Esophagus muscularis mucosa (tissue), 4 donors: ENCODE measurements around the gene EYA2. TPM values are rescaled to one million over a fixed set of nuclear protein-coding genes. Genes with fewer than 3 reads are reported as not detected.

Source experiments
- DNase-seq: peaks from one replicate; pipeline ENCODE4 v3.0.0-alpha.2; 2017; ENCODE audit errors: extremely low spot score
- H3K27ac ChIP-seq, 4 donors: fragments of 200-600 bp; sonication (generic); replicated peaks in 1 of 4; 1 replicate in 3 of 4; 2 replicates in 1 of 4; pipeline ENCODE4 v1.5.1; 2016 to 2019; ENCODE audit warnings: mild to moderate bottlenecking in 1 of 4
- H3K27me3 ChIP-seq, 4 donors: fragments of 200-600 bp; sonication (generic); one replicate each; pipeline versions ENCODE4 v1.5.1 to v1.6.0; 2016 to 2019
- H3K36me3 ChIP-seq, 4 donors: fragments of 200-600 bp; sonication (generic); one replicate each; pipeline ENCODE4 v1.5.1; 2016 to 2019
- H3K4me1 ChIP-seq, 4 donors: fragments of 200-600 bp; sonication (generic); one replicate each; pipeline ENCODE4 v1.5.1; 2016 to 2019
- H3K4me3 ChIP-seq, 4 donors: fragments of 200-600 bp; sonication (generic); 1 replicate in 2 of 4; 2 replicates in 2 of 4; pipeline ENCODE4 v1.5.1; 2016 to 2019; ENCODE audit warnings: mild to moderate bottlenecking in 4 of 4, moderate library complexity in 1 of 4
- H3K9me3 ChIP-seq, 4 donors: fragments of 200-600 bp; sonication (generic); 1 replicate in 3 of 4; 2 replicates in 1 of 4; pipeline ENCODE4 v1.5.1; 2016 to 2019
- EP300 ChIP-seq: sonication (generic); formaldehyde crosslinking; IDR thresholded peaks from one replicate; pipeline ENCODE4 v1.6.1; 2017; ENCODE audit warnings: antibody characterized with exemption
- POLR2A ChIP-seq: fragments of 450-650 bp; IDR thresholded peaks from one replicate; pipeline ENCODE4 v1.6.1; 2017; ENCODE audit warnings: antibody characterized with exemption, moderate library complexity, mild to moderate bottlenecking, low read depth
- POLR2AphosphoS5 ChIP-seq, 2 donors: sonication (generic); formaldehyde crosslinking; IDR thresholded peaks; one replicate each; pipeline ENCODE4 v1.6.1; 2017; ENCODE audit warnings: antibody characterized with exemption in 2 of 2
- WGBS: methylation state at CpG from one replicate; pipeline ENCODE4 v1.1.5; 2018; 5-methylcytosine and 5-hydroxymethylcytosine counted together
- intact Hi-C: fragments of 100-400 bp; cut with DNase I; formaldehyde crosslinking; loops from one replicate; pipeline ENCODE4 v1.15.1; 2023
- total RNA-seq, 4 donors: library from RNA; depleted of rRNA; stranded (reverse); fragments of >200 nt; gene quantifications; one replicate each; pipeline versions ENCODE4 v1.1.0 to v1.2.1, GENCODE V29; 2016
- TF ChIP-seq, protein P1 (sequence below), 3 experiments: fragments of 200-600 bp in 2 of 3; fragments of 450-650 bp in 1 of 3; sonication (generic) in 2 of 3; IDR thresholded peaks; one replicate each; pipeline ENCODE4 v1.5.1; 2017 to 2019; ENCODE audit warnings: antibody characterized with exemption in 3 of 3, mild to moderate bottlenecking in 2 of 3, moderate library complexity in 1 of 3

Gene EYA2
- total RNA-seq, 4 donors from 2014 or later: 1.2 to 5.9 (median 4.2) TPM

DNA sequence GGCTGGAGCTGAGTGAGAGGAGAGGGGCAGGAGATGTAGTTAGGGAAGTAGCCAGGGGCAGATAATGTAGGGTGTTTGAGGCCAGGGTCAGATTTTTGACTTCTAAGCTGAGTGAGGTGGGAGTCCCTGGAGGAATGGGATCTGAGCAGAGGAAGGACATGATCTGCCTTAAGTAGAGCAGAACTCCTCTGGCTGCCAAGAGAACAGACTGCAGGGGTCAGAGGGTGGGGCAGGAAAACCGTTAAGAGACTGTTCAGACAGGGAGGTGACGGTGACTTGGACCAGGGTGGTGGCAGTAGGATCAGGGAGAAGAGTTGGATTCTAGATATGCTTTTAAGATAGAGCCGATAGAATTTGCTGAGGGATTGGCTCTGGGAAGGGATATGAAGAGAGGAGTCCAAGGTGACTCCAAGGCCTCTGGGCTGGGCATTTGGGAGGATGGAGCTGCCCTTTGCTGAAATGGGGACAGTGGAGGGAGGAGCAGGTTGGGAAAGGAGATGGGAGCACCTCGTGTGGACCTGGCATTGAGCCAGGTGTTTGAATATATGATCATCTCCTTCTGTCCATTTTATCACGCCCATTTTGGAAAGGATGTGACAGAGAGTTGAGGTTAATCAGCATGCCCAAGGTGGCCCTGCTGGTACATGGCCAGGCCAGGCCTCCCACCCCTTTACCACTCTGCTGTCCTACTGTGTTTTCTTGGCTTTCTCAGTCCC lies 18.8 kb downstream of the EYA2 start:
- H3K4me3 ChIP-seq: no peak overlapping the region
- peaks cover 0 to 9% (median 4%) of the 10 kb centered on the region in 4 donors for H3K4me1 ChIP-seq
- no peaks in the 10 kb centered on the region for H3K36me3 ChIP-seq
- TF ChIP-seq EP300: no peak
- no peak for TF ChIP-seq POLR2A
- TF ChIP-seq POLR2AphosphoS5 (IDR thresholded peaks at IDR 0.05): no peak
- TF ChIP-seq, protein P1, sequence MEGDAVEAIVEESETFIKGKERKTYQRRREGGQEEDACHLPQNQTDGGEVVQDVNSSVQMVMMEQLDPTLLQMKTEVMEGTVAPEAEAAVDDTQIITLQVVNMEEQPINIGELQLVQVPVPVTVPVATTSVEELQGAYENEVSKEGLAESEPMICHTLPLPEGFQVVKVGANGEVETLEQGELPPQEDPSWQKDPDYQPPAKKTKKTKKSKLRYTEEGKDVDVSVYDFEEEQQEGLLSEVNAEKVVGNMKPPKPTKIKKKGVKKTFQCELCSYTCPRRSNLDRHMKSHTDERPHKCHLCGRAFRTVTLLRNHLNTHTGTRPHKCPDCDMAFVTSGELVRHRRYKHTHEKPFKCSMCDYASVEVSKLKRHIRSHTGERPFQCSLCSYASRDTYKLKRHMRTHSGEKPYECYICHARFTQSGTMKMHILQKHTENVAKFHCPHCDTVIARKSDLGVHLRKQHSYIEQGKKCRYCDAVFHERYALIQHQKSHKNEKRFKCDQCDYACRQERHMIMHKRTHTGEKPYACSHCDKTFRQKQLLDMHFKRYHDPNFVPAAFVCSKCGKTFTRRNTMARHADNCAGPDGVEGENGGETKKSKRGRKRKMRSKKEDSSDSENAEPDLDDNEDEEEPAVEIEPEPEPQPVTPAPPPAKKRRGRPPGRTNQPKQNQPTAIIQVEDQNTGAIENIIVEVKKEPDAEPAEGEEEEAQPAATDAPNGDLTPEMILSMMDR (IDR thresholded peaks at IDR 0.05): no peak
- no peaks in the 10 kb centered on the region for H3K27me3 ChIP-seq
- H3K9me3 ChIP-seq: peaks cover 0 to 7% (median 2%) of the 10 kb centered on the region in 4 donors
- WGBS: 64% methylated on average over 5 of the region's 5 CpGs
- DNase-seq: no peak
- no peak overlapping the region for H3K27ac ChIP-seq
- intact Hi-C loops: no loop called here

DNA sequence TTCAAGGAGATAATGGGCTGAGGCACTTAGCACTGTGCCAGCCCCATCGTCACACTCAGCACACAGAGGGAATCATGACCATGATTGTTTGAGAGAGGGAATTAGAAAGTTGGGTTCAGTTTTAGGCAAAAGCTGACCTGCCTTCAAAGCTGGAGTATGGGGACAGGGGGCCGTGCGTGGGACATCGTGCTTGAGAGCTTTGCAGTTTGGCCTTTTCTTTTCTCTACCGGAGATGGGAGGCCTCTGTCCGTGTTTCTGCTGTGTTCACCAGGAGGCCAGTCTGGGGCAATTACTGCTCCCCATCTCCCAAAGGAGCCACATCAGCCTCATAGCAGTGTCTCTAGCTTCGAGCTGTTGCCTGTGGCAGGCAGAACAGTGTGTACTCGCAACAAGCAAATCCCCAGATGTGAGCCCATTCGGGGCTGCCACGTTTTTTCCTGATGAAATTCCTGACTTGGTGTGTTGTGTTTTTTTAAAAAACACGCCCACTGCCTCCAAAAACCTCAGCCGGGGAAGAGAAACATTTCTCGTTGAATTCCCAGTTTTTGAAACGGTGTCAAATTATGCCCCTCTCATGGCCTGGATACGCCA lies 20.2 kb downstream of the EYA2 start:
- DNase-seq: no peak
- H3K4me3 ChIP-seq: no peak overlapping the region
- WGBS: 76% methylated on average over 15 of the region's 15 CpGs
- no peaks in the 10 kb centered on the region for H3K36me3 ChIP-seq
- intact Hi-C loops: no loop called here
- TF ChIP-seq EP300 (no peak), POLR2AphosphoS5 (IDR thresholded peaks at IDR 0.05) (no peak), POLR2A (no peak)
- TF ChIP-seq, protein P1 (IDR thresholded peaks at IDR 0.05): no peak
- no peaks in the 10 kb centered on the region for H3K27me3 ChIP-seq
- H3K9me3 ChIP-seq: peaks cover 0 to 10% (median 6%) of the 10 kb centered on the region in 4 donors
- peaks cover 0 to 9% (median 4%) of the 10 kb centered on the region in 4 donors for H3K4me1 ChIP-seq
- H3K27ac ChIP-seq: peak overlapping the region in 1 of 4 donors; percentile 30

DNA sequence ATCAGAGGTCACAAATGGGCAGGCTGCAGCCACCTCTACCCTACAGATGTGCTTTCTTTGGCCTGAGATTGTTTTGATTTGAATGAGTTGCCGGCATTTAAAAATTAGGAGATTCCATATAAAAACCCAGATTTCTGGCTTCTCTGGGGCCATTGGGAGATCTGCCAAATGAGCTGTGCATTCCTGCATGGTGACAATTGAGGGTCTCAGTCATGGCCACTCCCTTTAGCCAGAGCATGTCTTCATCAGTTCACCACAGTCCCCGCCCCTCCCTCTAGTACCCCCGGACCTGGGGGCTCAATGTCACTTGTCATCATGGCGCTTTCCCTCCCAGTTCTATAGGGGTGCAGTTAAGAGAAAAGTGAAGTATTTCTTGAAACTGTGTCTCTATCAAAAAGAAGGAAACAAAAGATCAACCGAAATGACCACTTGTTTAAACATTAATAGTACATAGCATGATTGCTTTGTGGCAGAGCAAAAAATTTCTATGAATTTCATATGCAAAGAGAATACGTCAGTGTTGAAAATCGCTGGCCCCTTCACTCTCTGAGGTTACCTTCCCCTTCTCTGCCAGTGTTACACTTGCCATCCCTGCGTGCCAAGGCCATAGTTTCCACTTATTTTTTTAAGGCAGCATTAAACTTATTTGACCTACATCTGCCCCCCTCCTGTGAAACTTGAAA lies 21.1 kb downstream of the EYA2 start:
- Histone ChIP-seq H3K27ac (peak overlapping the region in 1 of 4 donors; percentile 30), H3K27me3 (no peaks in the 10 kb centered on the region), H3K36me3 (no peaks in the 10 kb centered on the region), H3K4me3 (no peak overlapping the region), H3K4me1 (peaks cover 0 to 9% (median 4%) of the 10 kb centered on the region in 4 donors), H3K9me3 (peaks cover 0 to 10% (median 6%) of the 10 kb centered on the region in 4 donors)
- TF ChIP-seq EP300: no peak
- no peak for TF ChIP-seq POLR2AphosphoS5 (IDR thresholded peaks at IDR 0.05)
- TF ChIP-seq, protein P1 (IDR thresholded peaks at IDR 0.05): no peak
- no peak for TF ChIP-seq POLR2A
- DNase-seq: no peak
- intact Hi-C loops: no loop called here
- 74% methylated on average over 8 of the region's 8 CpGs for WGBS

DNA sequence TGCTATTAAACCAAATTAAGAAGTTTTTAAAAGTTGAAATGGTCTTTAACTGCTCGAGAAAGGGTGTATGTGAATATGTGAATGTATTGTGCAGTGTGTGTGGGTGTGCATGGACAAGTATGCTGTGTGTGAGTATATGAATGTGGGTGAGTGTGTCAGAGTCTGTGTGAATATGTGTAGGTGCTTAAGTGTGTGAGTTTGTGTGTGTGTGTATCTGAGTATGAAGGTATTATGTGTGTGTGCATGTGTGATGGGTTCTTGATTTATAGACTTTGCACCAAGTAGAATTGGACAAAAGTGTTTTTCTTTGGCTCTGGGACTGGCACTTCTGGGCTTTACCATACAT lies 21.6 kb downstream of the EYA2 start:
- Histone ChIP-seq H3K9me3 (peaks cover 0 to 10% (median 6%) of the 10 kb centered on the region in 4 donors), H3K36me3 (no peaks in the 10 kb centered on the region), H3K4me3 (no peak overlapping the region), H3K4me1 (peaks cover 0 to 9% (median 4%) of the 10 kb centered on the region in 4 donors), H3K27ac (no peak overlapping the region), H3K27me3 (no peaks in the 10 kb centered on the region)
- WGBS: 74% methylated on average over 1 of the region's 1 CpG
- intact Hi-C loops: no loop called here
- TF ChIP-seq POLR2A (no peak), EP300 (no peak), POLR2AphosphoS5 (IDR thresholded peaks at IDR 0.05) (no peak)
- TF ChIP-seq, protein P1 (IDR thresholded peaks at IDR 0.05): no peak
- DNase-seq: no peak
